HepG2 (cell line): ENCODE results near the gene SGCG. TPM values are rescaled to one million over a fixed set of nuclear protein-coding genes. Genes with fewer than 3 reads are reported as not detected.

Experiments
- ATAC-seq: fragments of 200-7000 bp; cut with Tn5 transposase; 3 replicates; pipeline ENCODE4 v1.9.1; 2020; ENCODE audit warnings: mild to moderate bottlenecking, moderate library complexity
- BruUV-seq: library from RNA; stranded (reverse); fragments of 400-500 nt; replicated peaks from 2 replicates; lab custom pipeline; 2021; lab: Mats Ljungman, UMichigan
- CTCF ChIA-PET: fragments of 300-600 bp; formaldehyde crosslinking; extraction: SDS; loops from one replicate; lab custom pipeline; 2021; ENCODE audit warnings: low total read pairs, inconsistent platforms, low intra/inter-chr PET ratio; lab: Yijun Ruan, JAX
- POLR2A ChIA-PET: fragments of 350-600 bp; sonication (Branson Sonifier 250); formaldehyde crosslinking; loops from one replicate; lab custom pipeline; 2020; ENCODE audit warnings: antibody characterized with exemption, inconsistent platforms; lab: Yijun Ruan, JAX
- DNase-seq: peaks from one replicate; pipeline ENCODE4 v3.0.0-alpha.2; 2015; ENCODE audit warnings: low spot score
- FAIRE-seq: peaks from 3 replicates; lab custom pipeline; 2011; peaks lifted over from hg19 to GRCh38; lab: Jason Lieb, UNC
- H2AFZ ChIP-seq: one replicate; pipeline ENCODE4 v1.6.1; 2011; ENCODE audit warnings: low read length, inconsistent platforms
- H3K27ac ChIP-seq: fragments of 300-600 bp; 3 replicates; pipeline ENCODE4 v1.8.0; 2011; ENCODE audit warnings: mixed run types, mild to moderate bottlenecking, mixed read lengths, low read length, inconsistent platforms; ENCODE audit not compliant: insufficient read depth; ENCODE audit errors: extremely low read length
- H3K27me3 ChIP-seq, 2 experiments: fragments of 200-600 bp in 1 of 2; 2 replicates in 1 of 2; 3 replicates in 1 of 2; pipeline versions ENCODE4 v1.6.0 to v1.8.0; 2011; ENCODE audit warnings: low read length in 2 of 2, mild to moderate bottlenecking in 2 of 2, moderate library complexity in 2 of 2, inconsistent platforms in 1 of 2; ENCODE audit not compliant: insufficient read depth in 2 of 2, control insufficient read depth in 1 of 2
- H3K36me3 ChIP-seq, 2 experiments: fragments of 200-600 bp in 1 of 2; replicated peaks in 1 of 2; 2 replicates in 1 of 2; 3 replicates in 1 of 2; pipeline versions ENCODE4 v1.5.1 to v1.8.0; 2011; ENCODE audit warnings: low read length in 2 of 2, inconsistent platforms in 1 of 2; ENCODE audit not compliant: insufficient read depth in 2 of 2, control insufficient read depth in 1 of 2
- H3K4me1 ChIP-seq: 2 replicates; pipeline ENCODE4 v1.5.1; 2012; ENCODE audit warnings: low read length, inconsistent platforms; ENCODE audit not compliant: insufficient read depth
- H3K4me2 ChIP-seq: 2 replicates; pipeline ENCODE4 v1.6.0; 2011; ENCODE audit warnings: low read depth, low read length, inconsistent platforms
- H3K4me3 ChIP-seq, 3 experiments: fragments of 200-600 bp in 1 of 3; sonication (generic), shearing (Covaris generic) in 1 of 3; replicated peaks in 1 of 3; 2 replicates each; pipeline ENCODE4 v1.5.1; 2011 to 2016; ENCODE audit warnings: low read length in 3 of 3, inconsistent platforms in 2 of 3, low read depth in 2 of 3, mild to moderate bottlenecking in 2 of 3, control low read depth in 1 of 3, mixed read lengths in 1 of 3; ENCODE audit not compliant: insufficient read depth in 1 of 3
- H3K79me2 ChIP-seq: one replicate; pipeline ENCODE4 v1.6.1; 2011; ENCODE audit warnings: low read length, inconsistent platforms; ENCODE audit not compliant: insufficient read depth
- H3K9ac ChIP-seq: 2 replicates; pipeline ENCODE4 v1.6.0; 2011; ENCODE audit warnings: mild to moderate bottlenecking, low read depth, low read length, inconsistent platforms; ENCODE audit not compliant: insufficient read depth
- H3K9me3 ChIP-seq: 2 replicates; pipeline ENCODE4 v1.5.1; 2012; ENCODE audit warnings: mild to moderate bottlenecking, low read length
- H4K20me1 ChIP-seq: 2 replicates; pipeline ENCODE4 v1.6.0; 2011; ENCODE audit warnings: inconsistent platforms, mild to moderate bottlenecking, low read length, moderate library complexity; ENCODE audit not compliant: insufficient read depth
- FOXP1 ChIP-seq, 2 experiments: fragments of 450-650 bp in 1 of 2; IDR thresholded peaks; 2 replicates each; pipeline ENCODE4 v1.6.1; 2017 to 2018; ENCODE audit warnings: antibody characterized with exemption in 1 of 2
- HMG20B ChIP-seq: conservative IDR thresholded peaks from 2 replicates; pipeline ENCODE4 v1.6.1; 2016; ENCODE audit warnings: missing genetic modification reagents, missing compliant biosample characterization
- HNRNPH1 ChIP-seq: fragments of 200-400 bp; formaldehyde crosslinking; optimal IDR thresholded peaks from 2 replicates; pipeline ENCODE3; 2017; ENCODE audit warnings: mild to moderate bottlenecking, low read depth, low read length
- ISX ChIP-seq: sonication (generic); formaldehyde crosslinking; conservative IDR thresholded peaks from 2 replicates; pipeline ENCODE4 v1.5.0; 2020; ENCODE audit warnings: missing genetic modification reagents
- KAT8 ChIP-seq: IDR thresholded peaks from 2 replicates; pipeline ENCODE4 v1.6.1; 2016; ENCODE audit warnings: missing genetic modification reagents, missing compliant biosample characterization
- NR2C2 ChIP-seq: sonication (generic); formaldehyde crosslinking; IDR thresholded peaks from 2 replicates; pipeline ENCODE4 v1.4.0; 2020; ENCODE audit warnings: missing genetic modification reagents, mild to moderate bottlenecking, moderate library complexity, borderline replicate concordance
- NR2F1 ChIP-seq, 2 experiments: fragments of 450-650 bp in 1 of 2; formaldehyde crosslinking in 1 of 2; IDR thresholded peaks; 2 replicates each; pipeline versions ENCODE4 v1.5.0 to v1.6.1; 2016 to 2020; ENCODE audit warnings: mild to moderate bottlenecking in 1 of 2, missing compliant biosample characterization in 1 of 2, missing genetic modification reagents in 1 of 2, moderate library complexity in 1 of 2
- SMARCE1 ChIP-seq: fragments of 450-650 bp; IDR thresholded peaks from 2 replicates; pipeline ENCODE4 v1.6.1; 2017; ENCODE audit warnings: borderline replicate concordance
- SP4 ChIP-seq: sonication (generic); formaldehyde crosslinking; IDR thresholded peaks from 2 replicates; pipeline ENCODE4 v1.8.1; 2023; ENCODE audit warnings: mild to moderate bottlenecking, missing genetic modification reagents
- TCF7 ChIP-seq: sonication (generic); IDR thresholded peaks from 2 replicates; pipeline ENCODE4 v1.6.1; 2016; ENCODE audit warnings: antibody characterized with exemption, low read depth
- TEAD2 ChIP-seq: sonication (generic); formaldehyde crosslinking; IDR thresholded peaks from 2 replicates; pipeline ENCODE4 v1.9.0; 2021; ENCODE audit warnings: missing genetic modification reagents
- TRIM24 ChIP-seq: sonication (generic); formaldehyde crosslinking; IDR thresholded peaks from 2 replicates; pipeline ENCODE4 v1.8.0; 2022; ENCODE audit warnings: mild to moderate bottlenecking, missing genetic modification reagents
- ZNF30 ChIP-seq: sonication (generic); formaldehyde crosslinking; IDR thresholded peaks from 2 replicates; pipeline ENCODE4 v1.5.0; 2020; ENCODE audit warnings: mild to moderate bottlenecking, missing genetic modification reagents
- ZNF383 ChIP-seq: sonication (generic); formaldehyde crosslinking; IDR thresholded peaks from 2 replicates; pipeline ENCODE4 v1.4.0; 2020; ENCODE audit warnings: missing genetic modification reagents, mild to moderate bottlenecking, borderline replicate concordance
- ZNF775 ChIP-seq: sonication (generic); formaldehyde crosslinking; IDR thresholded peaks from 2 replicates; pipeline ENCODE4 v1.4.0; 2020; ENCODE audit warnings: missing genetic modification reagents, mild to moderate bottlenecking, moderate library complexity, borderline replicate concordance
- ZNF776 ChIP-seq: sonication (generic); formaldehyde crosslinking; IDR thresholded peaks from 2 replicates; pipeline ENCODE4 v1.4.0; 2020; ENCODE audit warnings: mild to moderate bottlenecking, missing genetic modification reagents
- ZNF788 ChIP-seq: sonication (generic); formaldehyde crosslinking; IDR thresholded peaks from 2 replicates; pipeline ENCODE4 v1.5.0; 2020; ENCODE audit warnings: mild to moderate bottlenecking, missing genetic modification reagents, borderline replicate concordance
- WGBS: methylation state at CpG from one replicate; pipeline ENCODE4 v1.1.6; 2017; ENCODE audit warnings: low lambda C conversion rate; 5-methylcytosine and 5-hydroxymethylcytosine counted together
- in situ Hi-C: cut with HindIII; loops from 2 replicates; pipeline ENCODE4 v1.10.0; 2017; ENCODE audit warnings: low pct_unique_long_range_greater_than_20kb; ENCODE audit not compliant: extremely low pct_ligation_motif_present
- intact Hi-C: fragments of 100-400 bp; cut with micrococcal nuclease; formaldehyde crosslinking; loops from one replicate; pipeline ENCODE4 v1.10.0; 2022; ENCODE audit not compliant: unreplicated experiment
- polyA plus RNA-seq, 8 experiments: library from polyadenylated mRNA; depleted of rRNA in 3 of 8; stranded (reverse) in 7 of 8; unstranded in 1 of 8; fragments of >200 nt; fragmentation: Illumina TruSeq in 4 of 8; extraction: Trizol in 4 of 8; gene quantifications; 2 replicates each; pipeline versions ENCODE4 v1.2.1 to v1.2.3, GENCODE V29; 2011 to 2016; ENCODE audit warnings: low read depth in 4 of 8, missing spikeins in 1 of 8, mixed read lengths in 1 of 8; ENCODE audit not compliant: insufficient read depth in 1 of 8
- total RNA-seq, 5 experiments: library from RNA; depleted of rRNA; stranded (reverse); fragments of >200 nt; fragmentation: Illumina TruSeq; extraction: Trizol; gene quantifications; 2 replicates each; pipeline ENCODE4 v1.2.3, GENCODE V29; 2016; ENCODE audit warnings: low read depth in 1 of 5

SGCG gene
- total and polyA plus RNA-seq, 2 of the 13 experiments (the other 11 are each of a cell fraction or from before 2014, with no cell fraction given): not detected

- no peaks in the 10 kb centered on the region for H4K20me1 ChIP-seq
- DNase-seq (no peak), ATAC-seq (no peak), FAIRE-seq (no peak)
- intact Hi-C loops (no loop called here), in situ Hi-C loops (no loop called here)
- H3K4me1 ChIP-seq: peaks cover 6% of the 10 kb centered on the region; the same call in 1 of the 2 replicates
- no TSS peak for BruUV-seq
- H3K36me3 ChIP-seq: peaks cover 12 to 36% of the 10 kb centered on the region in 2 experiments; a peak in 4 of 5 replicates
- no peak for TF ChIP-seq ZNF788
- no peak for TF ChIP-seq ZNF383 (CRISPR knock-in tag)
- TF ChIP-seq TCF7: no peak
- TF ChIP-seq SMARCE1: no peak
- no peak for TF ChIP-seq NR2F1 (CRISPR knock-in tag; IDR thresholded peaks at IDR 0.05)
- TF ChIP-seq ZNF776: no peak
- no peak for TF ChIP-seq TEAD2 (CRISPR knock-in tag)
- no peak for TF ChIP-seq NR2C2 (CRISPR knock-in tag)
- H3K9me3 ChIP-seq: no peaks in the 10 kb centered on the region
- no peak overlapping the region for H2AFZ ChIP-seq
- CTCF ChIA-PET: no interaction called here
- H3K79me2 ChIP-seq: no peaks in the 10 kb centered on the region
- POLR2A ChIA-PET: no interaction called here
- no peaks in the 10 kb centered on the region; a peak in 1 of 5 replicates for H3K27me3 ChIP-seq
- H3K9ac ChIP-seq: no peak overlapping the region
- H3K27ac ChIP-seq: no peak overlapping the region
- no peak overlapping the region for H3K4me3 ChIP-seq
- H3K4me2 ChIP-seq: no peak overlapping the region
- 92% methylated on average over 2 of the region's 5 CpGs for WGBS
Measured at GRCh38 chr13:23354520-23354919, 173.7 kb downstream of the SGCG start.

- no peak for DNase-seq
- H3K27me3 ChIP-seq: no peaks in the 10 kb centered on the region; a peak in 1 of 5 replicates
- ChIA-PET CTCF (no interaction called here), POLR2A (no interaction called here)
- no peaks in the 10 kb centered on the region for H3K4me1 ChIP-seq
- H3K79me2 ChIP-seq: no peaks in the 10 kb centered on the region
- no TSS peak for BruUV-seq
- no peak overlapping the region for H3K4me3 ChIP-seq
- H3K36me3 ChIP-seq: peaks cover 16 to 33% of the 10 kb centered on the region in 2 experiments; a peak in 4 of 5 replicates
- H3K4me2 ChIP-seq: no peak overlapping the region
- in situ Hi-C loops (no loop called here), intact Hi-C loops (no loop called here)
- H3K9ac ChIP-seq: no peak overlapping the region
- no peaks in the 10 kb centered on the region for H3K9me3 ChIP-seq
- 80% methylated on average over 1 of the region's 2 CpGs for WGBS
- H4K20me1 ChIP-seq: no peaks in the 10 kb centered on the region
- no peak overlapping the region for H2AFZ ChIP-seq
- H3K27ac ChIP-seq: no peak overlapping the region
- ATAC-seq: no peak
- no peak for FAIRE-seq
- TF ChIP-seq ZNF30 (no peak), SP4 (CRISPR knock-in tag) (no peak), ISX (CRISPR knock-in tag) (no peak), ZNF775 (CRISPR knock-in tag) (no peak), KAT8 (CRISPR knock-in tag) (no peak), HMG20B (no peak), TRIM24 (CRISPR knock-in tag) (no peak), HNRNPH1 (no peak), FOXP1 (IDR thresholded peaks at IDR 0.05) (no peak), FOXP1 (CRISPR knock-in tag; IDR thresholded peaks at IDR 0.05) (no peak)
Measured at GRCh38 chr13:23356368-23356767, 175.6 kb downstream of the SGCG start.
